Inflammatory macrophage treated with lipopolysaccharide for 4 hours (primary cell): Measurements from ENCODE around the gene MISFA.
"Not testable (repeated sequence)": the region's sequence is repeated elsewhere in the genome, so short reads cannot be mapped to it uniquely, and the experiment has no call there.

Experiments
- DNase-seq: peaks from one replicate; pipeline ENCODE4 v3.0.0-alpha.2; 2020

Gene MISFA

GRCh38 chr11:18618342-18619025, 18.9 kb downstream of the MISFA start:
- DNase-seq = no peak

GRCh38 chr11:18623707-18624106, 24.1 kb downstream of the MISFA start:
- no peak for DNase-seq

GRCh38 chr11:18624161-18624560, 24.6 kb downstream of the MISFA start:
- no peak for DNase-seq

DNA sequence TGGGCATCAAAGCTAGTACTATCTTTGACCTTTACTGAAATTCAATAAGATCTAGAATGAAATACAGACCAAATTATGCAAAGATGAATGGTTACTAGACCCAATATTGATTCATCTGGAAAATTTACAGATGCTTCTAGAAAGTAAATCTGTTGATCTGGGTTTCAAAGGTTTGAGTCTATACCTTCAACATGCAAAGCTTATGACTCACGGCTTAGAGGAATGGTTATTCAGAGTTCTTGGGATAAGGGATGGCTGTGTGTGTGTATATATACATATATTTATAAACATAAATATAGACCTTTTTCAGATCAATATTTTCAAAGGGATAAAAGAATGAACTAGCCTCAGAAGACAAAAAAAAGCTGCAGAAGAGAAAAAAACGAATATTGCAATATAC, 33.3 kb downstream of the MISFA start:
- DNase-seq = no peak

GRCh38 chr11:18633256-18634139, 33.9 kb downstream of the MISFA start:
- DNase-seq = no peak

- peak; percentile 100 for DNase-seq
These were observed 34.8 kb downstream of the MISFA start, which contains the start of gene SPTY2D1 for GRCh38 chr11:18634140-18635032. Gene SPTY2D1 (minus strand): TSS chr11:18634342. CDS start chr11:18634257, 85 bp downstream.

DNA sequence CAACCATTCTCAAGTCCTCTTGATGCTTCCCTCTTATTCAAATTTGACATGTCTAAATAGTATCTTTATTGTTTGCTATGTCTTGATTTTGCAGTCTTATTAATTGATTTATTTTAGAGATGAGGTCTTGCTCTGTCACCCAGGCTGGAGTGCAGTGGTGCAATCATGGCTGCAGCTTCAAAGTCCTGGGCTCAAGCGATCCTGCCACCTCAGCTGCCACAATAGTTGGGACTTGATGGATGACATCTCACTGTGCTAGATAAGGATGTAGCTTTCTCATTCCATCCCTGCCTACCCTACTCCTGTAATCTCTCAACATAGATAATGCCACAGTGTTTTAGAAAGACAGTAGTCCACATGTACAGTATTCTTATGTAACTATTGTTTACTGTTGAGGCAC, 42.1 kb downstream of the MISFA start:
- no peak for DNase-seq

DNA sequence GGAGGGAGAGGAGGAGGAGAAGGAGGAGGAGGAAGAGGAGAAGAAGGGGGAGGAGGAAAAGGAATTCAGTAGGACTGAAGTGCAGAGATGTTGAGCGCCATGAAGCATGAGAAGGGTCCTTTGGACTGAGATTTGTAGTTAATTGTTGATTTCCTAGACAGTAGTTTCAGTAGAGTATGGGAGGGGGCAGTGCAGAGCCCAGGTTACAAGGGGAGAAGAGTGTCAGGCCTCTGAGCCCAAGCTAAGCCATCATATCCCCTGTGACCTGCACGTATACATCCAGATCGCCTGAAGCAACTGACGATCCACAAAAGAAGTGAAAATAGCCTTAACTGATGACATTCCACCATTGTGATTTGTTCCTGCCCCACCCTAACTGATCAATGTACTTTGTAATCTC, 43.4 kb downstream of the MISFA start:
- DNase-seq = not testable (repeated sequence)

GRCh38 chr11:18650353-18650752, 50.8 kb downstream of the MISFA start:
- no peak for DNase-seq

- DNase-seq = peak; percentile 67
These were observed 51.4 kb downstream of the MISFA start for GRCh38 chr11:18650859-18651557.
